Measurements from ENCODE around the gene ZBTB7C. TPM values are rescaled to one million over a fixed set of nuclear protein-coding genes. Genes with fewer than 3 reads are reported as not detected.
A peak's percentile ranks its signal among the peaks of the same experiment; 100 is the strongest.

The ZBTB7C gene
- total RNA-seq, 1 experiment from 2014 or later: 0.33 TPM

- Histone ChIP-seq H3K27me3 (ENCODE audit: insufficient read depth, low read length) (no peaks in the 10 kb centered on the region), H3K79me1 (ENCODE audit: insufficient read depth, low read depth, low read length, poor library complexity, severe bottlenecking) (no peaks in the 10 kb centered on the region), H4K91ac (ENCODE audit: insufficient read length, low read depth, low read length) (no peak overlapping the region), H3K9me3 (ENCODE audit: control insufficient read depth, low read depth, low read length) (no peaks in the 10 kb centered on the region), H3K4me1 (ENCODE audit: insufficient read depth, low read length) (peaks cover 5% of the 10 kb centered on the region; the same call in 1 of the 2 replicates), H3K79me2 (ENCODE audit: insufficient read depth, low read length) (no peaks in the 10 kb centered on the region), H3K4me2 (ENCODE audit: insufficient read depth, insufficient read length, low read length) (no peak overlapping the region), H2BK5ac (ENCODE audit: insufficient read length, low read length) (no peak overlapping the region), H4K5ac (ENCODE audit: insufficient read length, low read depth, low read length) (no peak overlapping the region), H3T11ph (ENCODE audit: low read length) (no peak overlapping the region), H2BK15ac (ENCODE audit: low read depth, low read length) (no peak overlapping the region), H4K8ac (replicated peaks; ENCODE audit: insufficient read length, low read depth, low read length) (no peak overlapping the region), H3K23me2 (ENCODE audit: insufficient read length, low read depth, low read length, poor library complexity, severe bottlenecking) (no peaks in the 10 kb centered on the region), H3K14ac (ENCODE audit: insufficient read depth, low read length) (no peak overlapping the region), H2AK5ac (ENCODE audit: insufficient read length, low read length) (no peak overlapping the region), H3K27ac (ENCODE audit: insufficient read length, low read depth, low read length) (no peak overlapping the region), H3K18ac (ENCODE audit: insufficient read length, low read depth, low read length) (no peak overlapping the region), H3K9ac (ENCODE audit: extremely low read depth, insufficient read length, low read length) (no peak overlapping the region), H2AFZ (ENCODE audit: low read length) (no peak overlapping the region), H3K56ac (ENCODE audit: insufficient read length, low read depth, low read length) (no peak overlapping the region), H3K23ac (ENCODE audit: insufficient read length, low read depth, low read length) (no peak overlapping the region), H2BK20ac (ENCODE audit: low read depth, low read length, poor library complexity, severe bottlenecking) (no peak overlapping the region), H2BK12ac (ENCODE audit: insufficient read length, low read depth, low read length) (no peak overlapping the region), H4K20me1 (ENCODE audit: control insufficient read depth, insufficient read depth, insufficient read length) (no peaks in the 10 kb centered on the region), H2BK120ac (ENCODE audit: low read depth, low read length, poor library complexity, severe bottlenecking) (no peak overlapping the region), H3K4ac (ENCODE audit: low read depth, low read length) (no peak overlapping the region)
- TF ChIP-seq CTCF (conservative IDR thresholded peaks at IDR 0.05): no peak
- Mint-ChIP-seq H3K4me1 (peaks cover 18 to 19% of the 10 kb centered on the region in 2 experiments), H3K27ac (no peak overlapping the region), H3K4me3 (no peak overlapping the region), H3K36me3 (ENCODE audit: insufficient read depth in 1 of 3, low read depth in 3 of 3) (peaks cover 0 to 11% (median 5%) of the 10 kb centered on the region in 3 experiments; a peak in 5 of 7 replicates), H3K27me3 (ENCODE audit: low read depth) (peaks cover 3% of the 10 kb centered on the region), H3K9me3 (peaks cover 8 to 9% of the 10 kb centered on the region in 2 experiments)
- peak; percentile 18 for DNase-seq
- no CpG with 5 or more reads among the region's 4 CpGs for WGBS (ENCODE audit: extremely low coverage, insufficient read length, low lambda C conversion rate)
These were observed 41.6 kb downstream of the ZBTB7C start for GRCh38 chr18:48367557-48367956.

Data from H9 (cell line).